Stimulated activated CD4-positive, alpha-beta T cell treated with anti-CD3 and anti-CD28 coated beads, Interleukin-1b, Interleukin-23, amount 100 ng/mL, for 24 hours (primary cell): Measurements from ENCODE around the gene HAGH.
A peak's percentile ranks its signal among the peaks of the same experiment; 100 is the strongest.
"Not testable (repeated sequence)": the region's sequence is repeated elsewhere in the genome, so short reads cannot be mapped to it uniquely, and the experiment has no call there.

Source experiments
- DNase-seq, 4 experiments: peaks; one replicate each; pipeline ENCODE4 v3.0.0-alpha.2; 2020; ENCODE audit warnings: low read depth in 4 of 4, low spot score in 1 of 4

Gene HAGH

GRCh38 chr16:1826691-1827573 is at the start of gene HAGH, which contains the start of gene FAHD1:
Gene HAGH (minus strand): TSS chr16:1826825. CDS start chr16:1826787, 38 bp downstream.
Gene FAHD1 (plus strand): TSS chr16:1827206. CDS start chr16:1827239, 33 bp downstream.
- DNase-seq, result peak; percentile 71 to 88 (median 80)

GRCh38 chr16:1876066-1876465 is 49.4 kb upstream of the HAGH start:
- DNase-seq, result not testable (repeated sequence)

GRCh38 chr16:1874854-1875253 is 48.2 kb upstream of the HAGH start:
- no peak for DNase-seq

GRCh38 chr16:1871974-1872635 is 45.5 kb upstream of the HAGH start, which contains the start of gene MEIOB:
Gene MEIOB (minus strand): TSS chr16:1872164. CDS start chr16:1868175, 3,989 bp downstream.
- peak in 3 of 4 experiments; percentile 21 to 35 (median 21) for DNase-seq

GRCh38 chr16:1870365-1871082 is 43.9 kb upstream of the HAGH start:
- DNase-seq, result no peak

GRCh38 chr16:1865902-1866690 is 39.5 kb upstream of the HAGH start:
- no peak for DNase-seq

- DNase-seq, result no peak
Observed at GRCh38 chr16:1863681-1864460, 37.2 kb upstream of the HAGH start.

- DNase-seq, result no peak
Observed at GRCh38 chr16:1862394-1862793, 35.8 kb upstream of the HAGH start.

- no peak for DNase-seq
Observed at GRCh38 chr16:1861730-1862129, 35.1 kb upstream of the HAGH start.

- DNase-seq, result no peak
Observed at GRCh38 chr16:1859650-1860049, 33.0 kb upstream of the HAGH start.

DNA sequence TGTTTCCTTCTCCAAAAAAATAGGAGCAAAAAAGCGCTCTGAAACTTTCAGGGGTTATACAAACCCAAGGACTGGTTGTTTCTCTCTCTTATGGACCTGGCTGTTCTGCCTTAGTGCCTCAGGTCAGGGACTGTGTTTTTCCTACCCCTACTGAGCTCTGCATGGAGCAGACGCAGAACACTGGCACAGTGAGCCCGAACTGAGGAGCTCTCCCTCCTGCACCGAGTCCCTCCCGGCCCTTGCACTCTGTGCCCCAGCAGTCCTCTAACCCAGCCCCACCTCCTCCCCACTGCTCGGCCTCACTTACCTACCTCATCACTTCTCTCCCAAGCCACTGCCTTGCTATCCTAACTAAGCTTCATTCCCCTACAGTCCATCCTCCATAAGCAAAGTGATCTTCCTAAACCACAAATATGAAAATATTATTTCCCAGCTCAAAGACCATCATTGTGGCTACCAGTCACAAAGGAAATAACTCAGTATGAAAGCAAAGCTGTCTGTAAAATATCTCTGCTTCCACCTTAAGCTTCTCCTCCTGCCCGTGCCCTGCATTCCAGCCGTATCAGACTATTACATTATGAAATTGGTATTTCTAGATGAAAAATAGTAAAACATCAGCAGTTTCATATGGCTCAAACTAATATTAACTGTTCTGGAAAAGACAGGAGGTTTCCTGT is 31.7 kb upstream of the HAGH start:
- no peak for DNase-seq

- DNase-seq, result no peak
Observed at GRCh38 chr16:1857433-1858097, 30.9 kb upstream of the HAGH start.

DNA sequence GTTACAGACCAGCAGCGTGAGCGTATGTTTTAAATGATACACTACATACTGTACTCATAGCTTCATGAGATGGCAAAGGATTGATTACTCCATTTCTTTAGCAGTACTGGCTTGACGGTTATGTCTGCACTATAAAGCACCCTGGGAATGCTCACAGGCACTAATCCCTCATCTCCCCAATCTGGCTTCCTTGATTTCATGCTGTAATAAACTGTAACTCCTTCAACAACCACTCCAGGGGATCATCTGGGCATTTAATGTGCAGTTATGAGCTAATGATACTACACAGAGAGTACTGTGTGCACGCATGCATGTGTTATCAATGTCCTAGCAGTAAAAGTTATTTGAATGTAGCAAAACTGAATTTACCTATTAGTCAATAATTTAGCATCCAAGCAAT is 25.2 kb upstream of the HAGH start:
- DNase-seq, result no peak

- no peak for DNase-seq
Observed at GRCh38 chr16:1850981-1851380, 24.4 kb upstream of the HAGH start.

- DNase-seq, result no peak
Observed at GRCh38 chr16:1846416-1846815, 19.8 kb upstream of the HAGH start.

GRCh38 chr16:1845985-1846384 is 19.4 kb upstream of the HAGH start:
- DNase-seq, result no peak

- DNase-seq, result no peak
Observed at GRCh38 chr16:1839554-1839953, 12.9 kb upstream of the HAGH start.

DNA sequence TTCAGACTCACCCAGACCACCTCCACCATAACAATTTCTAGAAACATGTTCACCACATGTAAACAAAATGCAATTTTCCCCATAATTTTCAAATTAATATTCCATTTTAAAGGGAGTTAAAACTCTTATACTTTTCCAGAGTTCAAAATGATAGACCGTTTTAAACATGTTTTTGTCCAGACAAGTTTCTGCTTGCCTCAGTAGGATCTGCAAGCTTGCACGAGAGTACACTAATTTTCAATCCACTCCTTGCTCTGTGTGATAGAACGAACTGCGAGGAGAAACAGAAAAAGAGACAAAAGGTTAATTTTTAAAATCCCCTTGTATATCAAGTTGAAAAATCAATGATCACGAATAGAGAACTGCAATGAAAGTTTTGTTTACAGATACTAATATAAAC is 7.5 kb upstream of the HAGH start:
- DNase-seq, result no peak
